Kidney epithelial cell (primary cell): ENCODE measurements around the gene VIPR2. TPM values are rescaled to one million over a fixed set of nuclear protein-coding genes. Genes with fewer than 3 reads are reported as not detected.

Experiments
- DNase-seq: peaks from one replicate; pipeline ENCODE4 v3.0.0-alpha.2; 2010; ENCODE audit warnings: low read depth
- H3K27me3 ChIP-seq: 2 replicates; pipeline ENCODE4 v1.6.0; 2011; ENCODE audit warnings: low read length; ENCODE audit not compliant: control insufficient read depth, insufficient read depth
- H3K36me3 ChIP-seq: 2 replicates; pipeline ENCODE4 v1.5.1; 2011; ENCODE audit warnings: low read length; ENCODE audit not compliant: control insufficient read depth, insufficient read depth
- H3K4me3 ChIP-seq: 2 replicates; pipeline ENCODE4 v1.5.1; 2011; ENCODE audit warnings: low read depth, mild to moderate bottlenecking, control low read depth, low read length
- CTCF ChIP-seq: IDR thresholded peaks from 2 replicates; pipeline ENCODE4 v1.5.1; 2011; ENCODE audit warnings: mild to moderate bottlenecking, moderate library complexity, low read length, control low read depth, inconsistent platforms; ENCODE audit not compliant: insufficient read depth, poor library complexity, severe bottlenecking
- total RNA-seq: library from RNA; depleted of rRNA; stranded (reverse); fragments of >200 nt; gene quantifications from 2 replicates; pipeline ENCODE4 v1.2.3, GENCODE V29; 2015

Gene VIPR2
- total RNA-seq, 1 donor from 2014 or later, result not detected

DNA sequence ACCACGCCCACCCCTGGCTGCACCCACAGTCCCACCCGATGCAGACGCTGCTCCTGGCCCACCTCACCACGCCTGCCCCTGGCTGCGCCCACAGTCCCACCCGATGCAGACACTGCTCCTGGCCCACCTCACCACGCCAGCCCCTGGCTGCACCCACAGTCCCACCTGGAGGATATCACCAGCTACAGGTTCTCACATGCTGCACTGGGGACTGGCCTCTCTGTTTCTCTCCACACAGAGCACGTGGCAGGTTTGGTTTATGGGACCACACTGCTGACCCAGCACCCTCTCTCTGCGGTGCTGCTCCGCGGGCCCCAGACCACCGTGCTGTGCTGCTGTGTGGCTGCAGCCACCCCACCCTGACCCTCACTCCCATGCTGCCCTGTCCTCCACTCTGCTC, 120.9 kb downstream of the VIPR2 start:
- Histone ChIP-seq H3K4me3 (no peak overlapping the region), H3K27me3 (peaks cover 5% of the 10 kb centered on the region), H3K36me3 (no peaks in the 10 kb centered on the region)
- no peak for DNase-seq
- no peak for TF ChIP-seq CTCF

DNA sequence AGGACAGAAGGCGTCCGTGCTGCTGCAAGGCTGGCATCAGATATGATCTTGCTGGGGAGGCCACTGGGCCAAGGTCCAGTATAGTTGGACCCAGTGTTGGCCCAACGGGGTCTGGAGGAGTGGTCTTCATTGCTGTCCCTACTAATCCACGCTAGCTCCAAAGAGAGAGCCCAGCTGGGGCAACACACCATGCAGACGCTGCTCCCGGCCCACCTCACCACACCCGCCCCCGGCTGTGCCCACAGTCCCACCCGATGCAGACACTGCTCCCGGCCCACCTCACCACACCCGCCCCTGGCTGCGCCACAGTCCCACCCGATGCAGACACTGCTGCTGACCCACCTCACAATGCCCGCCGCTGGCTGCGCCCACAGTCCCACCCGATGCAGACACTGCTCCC, 121.5 kb downstream of the VIPR2 start:
- no peak for DNase-seq
- no peaks in the 10 kb centered on the region for H3K36me3 ChIP-seq
- no peak overlapping the region for H3K4me3 ChIP-seq
- no peak for TF ChIP-seq CTCF
- H3K27me3 ChIP-seq, result peaks cover 3% of the 10 kb centered on the region

- Histone ChIP-seq H3K4me3 (no peak overlapping the region), H3K27me3 (no peaks in the 10 kb centered on the region), H3K36me3 (no peaks in the 10 kb centered on the region)
- no peak for TF ChIP-seq CTCF
- no peak for DNase-seq
These were observed 122.3 kb downstream of the VIPR2 start for GRCh38 chr7:159022238-159022993.

GRCh38 chr7:159020987-159021386, 123.7 kb downstream of the VIPR2 start:
- no peaks in the 10 kb centered on the region for H3K27me3 ChIP-seq
- no peak overlapping the region for H3K4me3 ChIP-seq
- no peak for TF ChIP-seq CTCF
- H3K36me3 ChIP-seq, result no peaks in the 10 kb centered on the region
- no peak for DNase-seq

DNA sequence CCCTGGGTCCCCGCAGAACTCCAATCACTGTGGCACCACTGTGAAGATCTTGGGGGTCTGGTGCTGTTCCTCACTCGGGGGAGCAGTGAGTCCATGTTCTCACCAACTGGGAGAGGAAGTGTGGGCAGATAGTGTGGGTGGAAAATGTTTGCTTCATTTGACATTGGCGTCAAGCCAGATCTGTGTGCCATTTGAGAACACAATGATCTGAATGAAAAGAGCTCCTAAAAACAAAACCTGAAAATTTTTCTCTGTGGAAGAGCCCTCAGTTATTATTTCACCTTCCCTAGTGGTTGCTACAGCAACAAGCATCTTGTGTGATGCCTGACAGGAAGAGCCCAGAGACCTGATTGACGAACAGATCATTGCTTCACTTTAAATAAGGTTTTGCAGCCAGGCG, 125.6 kb downstream of the VIPR2 start:
- Histone ChIP-seq H3K36me3 (no peaks in the 10 kb centered on the region), H3K27me3 (no peaks in the 10 kb centered on the region), H3K4me3 (no peak overlapping the region)
- no peak for DNase-seq
- no peak for TF ChIP-seq CTCF

DNA sequence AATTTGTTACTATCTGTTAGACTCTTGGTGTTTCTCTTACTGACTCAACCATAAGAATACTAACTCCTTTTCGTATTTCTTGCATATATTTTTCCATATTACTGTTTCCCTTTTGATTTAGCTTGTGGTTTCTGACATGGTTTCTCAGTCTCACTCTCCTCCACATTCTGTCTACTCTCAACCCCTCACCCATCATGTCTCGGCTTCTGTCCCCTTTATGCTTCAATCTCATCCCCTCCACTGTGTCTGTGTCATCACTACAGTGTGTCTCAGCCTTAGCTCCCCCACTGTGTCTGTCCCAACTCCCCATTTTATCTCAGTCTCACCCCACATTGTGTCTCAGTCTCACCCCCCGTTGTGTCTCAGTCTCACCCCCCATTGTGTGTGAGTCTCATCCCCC, 126.9 kb downstream of the VIPR2 start:
- Histone ChIP-seq H3K36me3 (no peaks in the 10 kb centered on the region), H3K4me3 (no peak overlapping the region), H3K27me3 (no peaks in the 10 kb centered on the region)
- TF ChIP-seq CTCF, result no peak
- no peak for DNase-seq
